ENCODE data around the gene DTD1.

DTD1 gene

GRCh38 chr20:18666803-18667415, 79.1 kb downstream of the DTD1 start (continued):
- TF ChIP-seq, protein P1, sequence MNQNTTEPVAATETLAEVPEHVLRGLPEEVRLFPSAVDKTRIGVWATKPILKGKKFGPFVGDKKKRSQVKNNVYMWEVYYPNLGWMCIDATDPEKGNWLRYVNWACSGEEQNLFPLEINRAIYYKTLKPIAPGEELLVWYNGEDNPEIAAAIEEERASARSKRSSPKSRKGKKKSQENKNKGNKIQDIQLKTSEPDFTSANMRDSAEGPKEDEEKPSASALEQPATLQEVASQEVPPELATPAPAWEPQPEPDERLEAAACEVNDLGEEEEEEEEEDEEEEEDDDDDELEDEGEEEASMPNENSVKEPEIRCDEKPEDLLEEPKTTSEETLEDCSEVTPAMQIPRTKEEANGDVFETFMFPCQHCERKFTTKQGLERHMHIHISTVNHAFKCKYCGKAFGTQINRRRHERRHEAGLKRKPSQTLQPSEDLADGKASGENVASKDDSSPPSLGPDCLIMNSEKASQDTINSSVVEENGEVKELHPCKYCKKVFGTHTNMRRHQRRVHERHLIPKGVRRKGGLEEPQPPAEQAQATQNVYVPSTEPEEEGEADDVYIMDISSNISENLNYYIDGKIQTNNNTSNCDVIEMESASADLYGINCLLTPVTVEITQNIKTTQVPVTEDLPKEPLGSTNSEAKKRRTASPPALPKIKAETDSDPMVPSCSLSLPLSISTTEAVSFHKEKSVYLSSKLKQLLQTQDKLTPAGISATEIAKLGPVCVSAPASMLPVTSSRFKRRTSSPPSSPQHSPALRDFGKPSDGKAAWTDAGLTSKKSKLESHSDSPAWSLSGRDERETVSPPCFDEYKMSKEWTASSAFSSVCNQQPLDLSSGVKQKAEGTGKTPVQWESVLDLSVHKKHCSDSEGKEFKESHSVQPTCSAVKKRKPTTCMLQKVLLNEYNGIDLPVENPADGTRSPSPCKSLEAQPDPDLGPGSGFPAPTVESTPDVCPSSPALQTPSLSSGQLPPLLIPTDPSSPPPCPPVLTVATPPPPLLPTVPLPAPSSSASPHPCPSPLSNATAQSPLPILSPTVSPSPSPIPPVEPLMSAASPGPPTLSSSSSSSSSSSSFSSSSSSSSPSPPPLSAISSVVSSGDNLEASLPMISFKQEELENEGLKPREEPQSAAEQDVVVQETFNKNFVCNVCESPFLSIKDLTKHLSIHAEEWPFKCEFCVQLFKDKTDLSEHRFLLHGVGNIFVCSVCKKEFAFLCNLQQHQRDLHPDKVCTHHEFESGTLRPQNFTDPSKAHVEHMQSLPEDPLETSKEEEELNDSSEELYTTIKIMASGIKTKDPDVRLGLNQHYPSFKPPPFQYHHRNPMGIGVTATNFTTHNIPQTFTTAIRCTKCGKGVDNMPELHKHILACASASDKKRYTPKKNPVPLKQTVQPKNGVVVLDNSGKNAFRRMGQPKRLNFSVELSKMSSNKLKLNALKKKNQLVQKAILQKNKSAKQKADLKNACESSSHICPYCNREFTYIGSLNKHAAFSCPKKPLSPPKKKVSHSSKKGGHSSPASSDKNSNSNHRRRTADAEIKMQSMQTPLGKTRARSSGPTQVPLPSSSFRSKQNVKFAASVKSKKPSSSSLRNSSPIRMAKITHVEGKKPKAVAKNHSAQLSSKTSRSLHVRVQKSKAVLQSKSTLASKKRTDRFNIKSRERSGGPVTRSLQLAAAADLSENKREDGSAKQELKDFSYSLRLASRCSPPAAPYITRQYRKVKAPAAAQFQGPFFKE (tag by site-specific recombination; IDR thresholded peaks at IDR 0.05; ENCODE audit: borderline replicate concordance) = no peak
- TF ChIP-seq ZNF10 (tag by site-specific recombination; IDR thresholded peaks at IDR 0.05) (no peak), ZNF529 (tag by site-specific recombination; IDR thresholded peaks at IDR 0.05; ENCODE audit: insufficient replicate concordance) (no peak), ZNF121 (tag by site-specific recombination; IDR thresholded peaks at IDR 0.05) (no peak), ZNF19 (tag by site-specific recombination; IDR thresholded peaks at IDR 0.05; ENCODE audit: low read depth) (no peak)

DNA sequence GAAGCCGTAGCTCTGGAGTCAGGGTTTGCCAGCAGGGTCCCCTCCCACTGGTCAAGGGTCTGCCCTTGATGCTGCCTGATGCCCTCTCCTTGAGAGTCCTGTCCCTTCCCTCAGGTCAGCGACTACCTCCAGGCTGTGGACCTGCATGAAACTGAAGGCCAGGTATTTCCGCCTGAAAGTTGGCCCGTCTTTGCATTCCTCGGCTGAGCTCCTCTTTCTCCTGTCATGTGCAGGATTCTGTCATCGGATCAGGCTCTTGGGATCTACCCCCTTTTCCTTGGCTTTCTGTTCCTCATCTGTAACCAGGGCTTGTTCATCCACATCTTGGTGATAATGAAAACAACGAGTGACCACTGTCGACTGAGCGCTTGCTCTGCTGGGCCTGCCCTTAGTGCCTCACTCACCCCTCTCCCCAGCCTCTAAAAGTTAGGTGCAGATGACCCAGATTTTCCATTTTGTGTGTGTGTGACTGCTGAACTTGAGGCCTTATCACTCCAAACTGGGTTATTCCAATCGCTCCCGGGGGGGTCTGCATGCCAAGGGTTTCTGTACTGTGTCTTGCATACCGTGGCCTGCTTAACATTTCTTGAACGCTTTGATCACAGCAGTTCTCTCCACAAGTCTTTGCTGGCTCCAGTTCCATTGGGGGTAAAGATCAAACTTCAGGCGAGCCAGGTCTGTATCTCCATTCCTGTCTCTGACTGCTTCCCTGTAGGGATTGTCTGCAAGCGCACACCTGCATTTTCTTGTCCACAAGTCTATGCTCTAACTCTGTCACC, 81.6 kb downstream of the DTD1 start:
- Histone ChIP-seq H3K4me3 (ENCODE audit: low read depth, low read length) (no peak overlapping the region), H3K4me1 (ENCODE audit: control insufficient read depth, insufficient read depth, low read length) (no peaks in the 10 kb centered on the region), H3K36me3 (ENCODE audit: control insufficient read depth in 2 of 2, insufficient read depth in 1 of 2, low read length in 2 of 2) (no peaks in the 10 kb centered on the region), H3K9me3 (ENCODE audit: control insufficient read depth, insufficient read depth, low read depth, low read length) (no peaks in the 10 kb centered on the region), H3K27ac (ENCODE audit: extremely low read depth, low read depth, low read length) (no peak overlapping the region)
- TF ChIP-seq ELK4 (IDR thresholded peaks at IDR 0.05; ENCODE audit: borderline replicate concordance, low read depth, low read length) = no peak
- TF ChIP-seq, protein P2, sequence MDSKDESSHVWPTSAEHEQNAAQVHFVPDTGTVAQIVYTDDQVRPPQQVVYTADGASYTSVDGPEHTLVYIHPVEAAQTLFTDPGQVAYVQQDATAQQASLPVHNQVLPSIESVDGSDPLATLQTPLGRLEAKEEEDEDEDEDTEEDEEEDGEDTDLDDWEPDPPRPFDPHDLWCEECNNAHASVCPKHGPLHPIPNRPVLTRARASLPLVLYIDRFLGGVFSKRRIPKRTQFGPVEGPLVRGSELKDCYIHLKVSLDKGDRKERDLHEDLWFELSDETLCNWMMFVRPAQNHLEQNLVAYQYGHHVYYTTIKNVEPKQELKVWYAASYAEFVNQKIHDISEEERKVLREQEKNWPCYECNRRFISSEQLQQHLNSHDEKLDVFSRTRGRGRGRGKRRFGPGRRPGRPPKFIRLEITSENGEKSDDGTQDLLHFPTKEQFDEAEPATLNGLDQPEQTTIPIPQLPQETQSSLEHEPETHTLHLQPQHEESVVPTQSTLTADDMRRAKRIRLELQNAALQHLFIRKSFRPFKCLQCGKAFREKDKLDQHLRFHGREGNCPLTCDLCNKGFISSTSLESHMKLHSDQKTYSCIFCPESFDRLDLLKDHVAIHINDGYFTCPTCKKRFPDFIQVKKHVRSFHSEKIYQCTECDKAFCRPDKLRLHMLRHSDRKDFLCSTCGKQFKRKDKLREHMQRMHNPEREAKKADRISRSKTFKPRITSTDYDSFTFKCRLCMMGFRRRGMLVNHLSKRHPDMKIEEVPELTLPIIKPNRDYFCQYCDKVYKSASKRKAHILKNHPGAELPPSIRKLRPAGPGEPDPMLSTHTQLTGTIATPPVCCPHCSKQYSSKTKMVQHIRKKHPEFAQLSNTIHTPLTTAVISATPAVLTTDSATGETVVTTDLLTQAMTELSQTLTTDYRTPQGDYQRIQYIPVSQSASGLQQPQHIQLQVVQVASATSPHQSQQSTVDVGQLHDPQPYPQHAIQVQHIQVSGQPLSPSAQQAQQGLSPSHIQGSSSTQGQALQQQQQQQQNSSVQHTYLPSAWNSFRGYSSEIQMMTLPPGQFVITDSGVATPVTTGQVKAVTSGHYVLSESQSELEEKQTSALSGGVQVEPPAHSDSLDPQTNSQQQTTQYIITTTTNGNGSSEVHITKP (tag by site-specific recombination; IDR thresholded peaks at IDR 0.05) = peak; percentile 34; the same call in 1 of the 2 replicates
- POLR2A ChIA-PET = no interaction called here
- CTCF ChIA-PET = interaction anchor here (0.8 to 1.7 kb wide), 2 partner anchors 37 to 43 kb away, joined by 4 to 5 read pairs; no protein-coding TSS in a partner anchor

GRCh38 chr20:18671203-18671710, 83.4 kb downstream of the DTD1 start:
- CTCF ChIA-PET = interaction anchor here (0.6 kb wide), 1 partner anchor 223 kb away, joined by 4 read pairs; no protein-coding TSS in a partner anchor
- H3K36me3 ChIP-seq (ENCODE audit: control insufficient read depth in 2 of 2, insufficient read depth in 1 of 2, low read length in 2 of 2) = no peaks in the 10 kb centered on the region
- H3K4me1 ChIP-seq (ENCODE audit: control insufficient read depth, insufficient read depth, low read length) = no peaks in the 10 kb centered on the region
- no peak overlapping the region for H3K4me3 ChIP-seq (ENCODE audit: low read depth, low read length)
- POLR2A ChIA-PET = no interaction called here
- no peak overlapping the region for H3K27ac ChIP-seq (ENCODE audit: extremely low read depth, low read depth, low read length)
- no peaks in the 10 kb centered on the region for H3K9me3 ChIP-seq (ENCODE audit: control insufficient read depth, insufficient read depth, low read depth, low read length)
- TF ChIP-seq, protein P3, sequence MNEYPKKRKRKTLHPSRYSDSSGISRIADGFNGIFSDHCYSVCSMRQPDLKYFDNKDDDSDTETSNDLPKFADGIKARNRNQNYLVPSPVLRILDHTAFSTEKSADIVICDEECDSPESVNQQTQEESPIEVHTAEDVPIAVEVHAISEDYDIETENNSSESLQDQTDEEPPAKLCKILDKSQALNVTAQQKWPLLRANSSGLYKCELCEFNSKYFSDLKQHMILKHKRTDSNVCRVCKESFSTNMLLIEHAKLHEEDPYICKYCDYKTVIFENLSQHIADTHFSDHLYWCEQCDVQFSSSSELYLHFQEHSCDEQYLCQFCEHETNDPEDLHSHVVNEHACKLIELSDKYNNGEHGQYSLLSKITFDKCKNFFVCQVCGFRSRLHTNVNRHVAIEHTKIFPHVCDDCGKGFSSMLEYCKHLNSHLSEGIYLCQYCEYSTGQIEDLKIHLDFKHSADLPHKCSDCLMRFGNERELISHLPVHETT (tag by site-specific recombination; IDR thresholded peaks at IDR 0.05) = no peak
- TF ChIP-seq ZNF202 (tag by site-specific recombination; IDR thresholded peaks at IDR 0.05; ENCODE audit: borderline replicate concordance) (no peak), OSR2 (tag by site-specific recombination; IDR thresholded peaks at IDR 0.05) (no peak), ZNF16 (tag by site-specific recombination; IDR thresholded peaks at IDR 0.05; ENCODE audit: low read depth) (no peak), ZNF169 (tag by site-specific recombination; IDR thresholded peaks at IDR 0.05) (no peak), ZNF747 (tag by site-specific recombination; IDR thresholded peaks at IDR 0.05) (no peak), PRDM1 (tag by site-specific recombination; IDR thresholded peaks at IDR 0.05) (no peak), ZNF560 (tag by site-specific recombination; IDR thresholded peaks at IDR 0.05; ENCODE audit: borderline replicate concordance) (no peak), ZNF776 (tag by site-specific recombination; IDR thresholded peaks at IDR 0.05; ENCODE audit: borderline replicate concordance) (no peak), ZBTB21 (tag by site-specific recombination; IDR thresholded peaks at IDR 0.05) (no peak), ZNF175 (tag by site-specific recombination; IDR thresholded peaks at IDR 0.05) (no peak), ZNF366 (tag by site-specific recombination; conservative IDR thresholded peaks at IDR 0.05) (no peak)

Data from HEK293 (cell line).